H4 (cell line): ENCODE data around the gene OR10A4. TPM values are rescaled to one million over a fixed set of nuclear protein-coding genes. Genes with fewer than 3 reads are reported as not detected.
A peak's percentile ranks its signal among the peaks of the same experiment; 100 is the strongest.
"Not testable (repeated sequence)": the region's sequence is repeated elsewhere in the genome, so short reads cannot be mapped to it uniquely, and the experiment has no call there.

ENCODE experiments used
- DNase-seq: peaks from one replicate; pipeline ENCODE4 v3.0.0-alpha.2; 2015; ENCODE audit warnings: low spot score
- total RNA-seq: library from RNA; depleted of rRNA; stranded (reverse); fragments of >200 nt; shearing (Covaris generic); gene quantifications from 2 replicates; pipeline ENCODE4 v1.2.3, GENCODE V29; 2014; rRNA removed

Gene OR10A4
- total RNA-seq, 1 experiment from 2014 or later, result not detected

DNA sequence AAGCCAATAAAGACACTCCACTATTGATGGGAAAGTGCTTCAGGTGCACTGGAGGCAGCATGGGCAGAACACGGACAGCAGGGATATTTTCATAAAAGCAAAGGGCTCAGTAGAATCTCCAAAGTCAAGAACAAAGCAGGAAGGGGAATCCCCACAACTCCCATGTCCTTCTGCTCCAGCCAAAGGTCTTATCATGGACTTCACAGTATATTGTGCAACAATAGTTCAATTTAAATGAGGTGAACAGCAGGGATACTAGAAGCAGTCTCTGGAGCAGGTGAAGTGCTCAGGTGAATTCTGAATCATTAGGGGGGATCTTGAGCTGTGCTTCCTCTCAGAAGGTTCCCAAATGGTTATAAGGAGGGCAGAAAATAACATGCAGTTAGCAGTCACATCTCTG lies 22.5 kb downstream of the OR10A4 start:
- DNase-seq, result no peak

- no peak for DNase-seq
These were observed 24.0 kb downstream of the OR10A4 start for GRCh38 chr11:6900327-6900999.

DNA sequence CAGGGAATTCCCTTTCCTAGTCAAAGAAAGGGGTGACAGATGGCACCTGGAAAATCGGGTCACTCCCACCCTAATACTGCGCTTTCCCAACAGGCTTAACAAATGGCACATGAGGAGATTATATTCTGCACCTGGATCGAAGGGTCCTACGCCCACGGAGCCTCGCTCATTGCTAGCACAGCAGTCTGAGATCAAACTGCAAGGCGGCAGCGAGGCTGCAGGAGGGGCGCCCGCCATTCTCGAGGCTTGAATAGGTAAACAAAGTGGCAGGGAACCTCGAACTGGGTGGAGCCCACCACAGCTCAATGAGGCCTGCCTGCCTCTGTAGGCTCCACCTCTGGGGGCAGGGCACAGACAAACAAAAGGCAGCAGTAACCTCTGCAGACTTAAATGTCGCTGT lies 28.4 kb downstream of the OR10A4 start:
- not testable (repeated sequence) for DNase-seq

GRCh38 chr11:6911378-6911777 lies 35.0 kb downstream of the OR10A4 start:
- DNase-seq, result no peak

DNA sequence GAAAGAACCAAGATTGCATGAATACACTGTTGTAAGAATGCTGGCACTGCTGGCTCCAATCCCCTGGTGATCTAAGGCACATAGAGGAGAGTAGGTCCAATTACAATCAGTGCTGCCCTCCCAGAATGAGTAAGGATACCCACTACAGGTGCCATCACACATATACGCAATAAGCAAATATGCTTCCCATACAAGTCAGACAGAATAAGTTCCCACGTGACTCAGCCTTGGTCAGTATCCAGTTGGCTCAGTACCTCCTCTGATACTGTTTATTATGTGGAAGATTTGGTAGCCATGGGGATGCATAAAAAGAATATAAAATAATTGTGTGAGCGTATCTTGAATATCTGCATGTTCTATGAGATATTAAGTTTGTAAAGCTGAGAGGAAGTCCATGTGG lies 35.5 kb downstream of the OR10A4 start:
- no peak for DNase-seq

GRCh38 chr11:6919698-6920097 lies 43.3 kb downstream of the OR10A4 start:
- no peak for DNase-seq

DNA sequence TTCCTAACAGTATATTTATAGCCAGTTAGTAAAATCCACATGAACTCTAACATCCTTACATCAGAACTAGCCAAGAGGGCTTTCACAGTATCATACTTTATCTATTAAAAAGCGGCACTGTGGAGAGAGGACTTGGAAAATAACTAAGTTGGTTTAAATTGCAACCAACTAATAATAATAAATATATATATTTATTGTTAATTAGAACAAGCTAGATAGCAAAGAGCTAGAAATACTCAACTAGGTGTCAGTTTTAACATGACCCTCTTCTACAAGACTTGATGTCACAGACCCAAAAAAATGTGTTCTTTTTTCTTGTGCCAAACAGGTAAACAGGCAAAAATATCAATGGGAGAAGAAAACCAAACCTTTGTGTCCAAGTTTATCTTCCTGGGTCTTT lies 44.3 kb downstream of the OR10A4 start, which contains the start of gene OR2D3:
OR2D3 (plus strand) TSS at position 301 of the 400 bp plus-strand sequence; CDS start at position 301, 0 bp downstream.
- no peak for DNase-seq

DNA sequence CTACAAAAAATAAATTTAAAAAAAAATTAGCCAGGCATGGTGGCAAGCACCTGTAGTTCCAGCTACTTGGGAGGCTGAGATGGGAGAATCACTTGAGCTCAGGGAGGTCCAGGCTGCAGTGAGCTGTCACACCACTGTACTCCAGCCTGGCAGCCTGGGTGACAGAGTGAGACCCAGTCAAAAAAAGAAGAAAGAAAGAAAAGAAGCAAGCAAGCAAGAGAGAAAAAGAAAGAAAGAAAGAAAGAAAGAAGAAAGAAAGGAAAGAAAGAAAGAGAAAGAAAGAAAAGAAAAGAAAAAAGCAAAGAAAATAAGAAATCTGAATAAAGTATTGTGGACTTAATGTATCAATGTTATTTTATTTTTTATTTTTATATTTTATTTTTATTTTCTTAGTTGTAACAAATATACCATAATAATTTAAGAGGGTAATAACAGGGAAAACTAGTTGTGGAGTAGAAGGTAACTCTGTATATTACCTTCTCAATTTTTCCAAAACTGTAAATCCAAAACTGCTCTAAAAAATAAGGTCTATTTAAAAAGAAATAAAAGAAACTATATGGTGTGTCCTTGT lies 48.7 kb downstream of the OR10A4 start:
- DNase-seq, result no peak

DNA sequence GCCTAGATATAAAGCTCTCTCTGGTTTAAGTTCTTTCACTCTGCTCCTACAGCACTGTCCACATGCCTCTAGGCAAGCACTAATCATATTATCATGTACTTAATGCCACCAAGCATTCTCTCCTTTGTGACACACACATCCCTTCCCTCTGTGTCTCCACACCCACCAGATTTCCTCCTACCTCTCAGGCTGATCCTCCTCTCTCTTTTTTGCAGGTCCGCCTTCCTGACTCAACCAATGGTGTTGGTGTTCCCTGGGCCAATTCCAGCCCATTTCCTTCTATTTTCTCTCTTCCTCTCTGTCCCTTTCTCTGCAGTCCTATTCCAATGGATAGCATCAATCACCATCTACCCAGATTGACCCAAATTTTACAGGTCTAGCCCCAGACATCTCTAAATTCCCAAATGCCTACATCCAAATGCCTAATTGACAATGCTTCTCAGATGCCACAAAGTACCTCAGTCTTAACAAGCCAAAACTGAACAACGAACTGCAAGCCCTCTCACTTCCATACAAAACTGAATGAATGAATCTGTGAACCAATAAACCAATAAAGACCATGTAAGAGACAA lies 49.3 kb downstream of the OR10A4 start:
- DNase-seq, result peak; percentile 57

DNA sequence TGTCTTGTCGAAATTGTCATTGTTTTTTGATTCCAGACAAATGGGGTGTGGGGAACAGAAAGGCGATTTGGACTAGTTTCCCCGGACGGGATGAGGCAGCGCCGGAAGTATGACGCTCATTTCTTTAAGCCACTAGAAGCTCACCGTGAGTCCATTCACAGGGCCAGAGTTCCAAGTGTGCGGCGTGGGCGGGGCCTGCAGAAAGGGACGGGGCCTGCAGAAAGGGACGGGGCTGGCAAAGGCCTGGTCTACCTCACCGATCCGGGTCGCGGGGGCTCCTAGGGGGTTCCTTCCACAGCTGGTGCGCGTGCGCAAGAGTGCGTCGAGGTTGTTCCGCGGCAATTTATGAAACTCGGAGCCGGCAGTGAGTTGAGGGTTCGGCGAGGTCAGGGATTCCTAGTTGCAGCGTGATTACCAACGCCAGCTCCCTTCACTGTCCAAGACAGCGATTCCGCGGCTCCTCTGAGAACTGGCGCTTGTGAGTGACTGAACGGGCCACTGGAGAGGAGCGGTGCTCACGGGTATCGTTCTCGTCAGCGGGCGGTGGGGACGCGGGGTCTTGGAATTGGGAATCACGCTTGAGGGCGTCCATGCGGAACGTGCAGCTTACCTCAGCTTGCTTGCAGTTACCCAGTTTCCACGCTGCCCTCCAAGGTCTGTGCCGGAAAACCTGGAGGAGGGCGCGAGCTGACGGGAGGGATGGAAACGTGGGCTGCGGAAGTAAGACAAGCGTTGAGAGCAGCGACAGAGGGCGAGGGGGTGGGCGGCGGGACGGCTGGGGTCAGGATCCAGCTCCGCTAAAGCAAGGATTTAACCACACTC lies 50.0 kb downstream of the OR10A4 start, which contains the start of gene ZNF215:
ZNF215 (plus strand) TSS at position 219 of the 822 bp plus-strand sequence. CDS start 5,847 bp downstream, outside the sequence.
- DNase-seq, result peak; percentile 96

- no peak for DNase-seq
These were observed 50.7 kb downstream of the OR10A4 start for GRCh38 chr11:6927030-6927617.

Other genes starting within 250 kb of the OR10A4 start
- gene DCHS1, start 220.8 kb upstream of the OR10A4 start, total RNA-seq, result 0.08 and 0.19 TPM in 2 replicates
- 98.8 and 99.5 TPM in 2 replicates for gene MRPL17, start 193.3 kb upstream of the OR10A4 start, total RNA-seq
- 0.06 and 0.84 TPM in 2 replicates for gene OR2AG2, start 104.6 kb upstream of the OR10A4 start, total RNA-seq
- gene OR2AG1, start 93.6 kb upstream of the OR10A4 start, total RNA-seq, result not detected in 2 replicates
- gene OR6A2, start 76.9 kb upstream of the OR10A4 start, total RNA-seq, result 0.43 TPM in 1 of 2 replicates, not detected in the other
- gene OR10A5, start 30.9 kb upstream of the OR10A4 start, total RNA-seq, result not detected in 2 replicates
- gene OR10A2, start 13.6 kb upstream of the OR10A4 start, total RNA-seq, result not detected in 2 replicates
- not detected in 2 replicates for gene OR2D2, start 15.9 kb downstream of the OR10A4 start, total RNA-seq
- not detected in 2 replicates for gene OR2D3, start 44.4 kb downstream of the OR10A4 start, total RNA-seq
- 10.7 TPM in 2 replicates for gene ZNF215, start 49.8 kb downstream of the OR10A4 start, total RNA-seq
- 5.5 and 9.3 TPM in 2 replicates for gene ZNF214, start 143.7 kb downstream of the OR10A4 start, total RNA-seq
- 0.08 and 0.19 TPM in 2 replicates for gene NLRP14, start 143.9 kb downstream of the OR10A4 start, total RNA-seq
- not detected in 2 replicates for gene RBMXL2, start 212.4 kb downstream of the OR10A4 start, total RNA-seq